ENCODE results near the gene KCTD14.

- TF ChIP-seq CTCF (IDR thresholded peaks at IDR 0.05; ENCODE audit: low read depth, low read length) (no peak), POLR2A (IDR thresholded peaks at IDR 0.05; ENCODE audit: extremely low read depth, insufficient read length) (no peak)
Measured at GRCh38 chr11:78010304-78010703, 12.8 kb downstream of the KCTD14 start.
